Measurements from ENCODE around the gene WBP1L.

DNA sequence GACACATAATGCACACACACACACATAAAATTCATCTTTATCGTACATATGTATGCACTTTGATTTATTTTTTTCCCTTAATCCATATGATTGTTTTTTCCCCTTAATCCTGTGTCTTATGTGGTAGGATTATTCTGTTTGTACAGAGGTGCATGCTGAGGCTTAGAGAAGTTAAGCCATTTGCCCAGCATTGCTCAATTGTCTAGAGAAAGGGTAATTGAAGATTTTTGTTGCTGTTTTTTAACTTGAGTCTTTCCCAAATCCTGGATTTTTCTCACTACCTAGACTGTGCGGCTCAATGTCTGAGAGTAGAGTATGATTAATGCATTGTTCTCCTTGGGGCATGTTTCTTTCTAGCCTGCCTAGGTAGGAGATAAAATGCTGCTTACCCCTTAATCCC is 35.0 kb downstream of the WBP1L start:
- TF ChIP-seq, protein P1, sequence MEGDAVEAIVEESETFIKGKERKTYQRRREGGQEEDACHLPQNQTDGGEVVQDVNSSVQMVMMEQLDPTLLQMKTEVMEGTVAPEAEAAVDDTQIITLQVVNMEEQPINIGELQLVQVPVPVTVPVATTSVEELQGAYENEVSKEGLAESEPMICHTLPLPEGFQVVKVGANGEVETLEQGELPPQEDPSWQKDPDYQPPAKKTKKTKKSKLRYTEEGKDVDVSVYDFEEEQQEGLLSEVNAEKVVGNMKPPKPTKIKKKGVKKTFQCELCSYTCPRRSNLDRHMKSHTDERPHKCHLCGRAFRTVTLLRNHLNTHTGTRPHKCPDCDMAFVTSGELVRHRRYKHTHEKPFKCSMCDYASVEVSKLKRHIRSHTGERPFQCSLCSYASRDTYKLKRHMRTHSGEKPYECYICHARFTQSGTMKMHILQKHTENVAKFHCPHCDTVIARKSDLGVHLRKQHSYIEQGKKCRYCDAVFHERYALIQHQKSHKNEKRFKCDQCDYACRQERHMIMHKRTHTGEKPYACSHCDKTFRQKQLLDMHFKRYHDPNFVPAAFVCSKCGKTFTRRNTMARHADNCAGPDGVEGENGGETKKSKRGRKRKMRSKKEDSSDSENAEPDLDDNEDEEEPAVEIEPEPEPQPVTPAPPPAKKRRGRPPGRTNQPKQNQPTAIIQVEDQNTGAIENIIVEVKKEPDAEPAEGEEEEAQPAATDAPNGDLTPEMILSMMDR (IDR thresholded peaks at IDR 0.05), result no peak
- TF ChIP-seq POLR2A (IDR thresholded peaks at IDR 0.05), result no peak

Data from vagina (tissue), 2 donors.